IMR-90 (cell line): ENCODE results near the gene APOB. TPM values are rescaled to one million over a fixed set of nuclear protein-coding genes. Genes with fewer than 3 reads are reported as not detected.

ENCODE experiments used
- ATAC-seq: fragments of 200-7000 bp; cut with Tn5 transposase; 2 replicates; pipeline ENCODE4 v1.9.1; 2020; ENCODE audit warnings: low read depth, mild to moderate bottlenecking, moderate library complexity
- BruUV-seq: library from RNA; stranded (reverse); fragments of 400-500 nt; replicated peaks from 2 replicates; lab custom pipeline; 2021; lab: Mats Ljungman, UMichigan
- CTCF ChIA-PET: fragments of 300-600 bp; formaldehyde crosslinking; extraction: SDS; loops from one replicate; lab custom pipeline; 2021; ENCODE audit warnings: antibody characterized with exemption; lab: Yijun Ruan, JAX
- POLR2A ChIA-PET: fragments of 300-600 bp; sonication (Branson Sonifier 250); formaldehyde crosslinking; loops from one replicate; lab custom pipeline; 2022; ENCODE audit warnings: antibody characterized with exemption; ENCODE audit not compliant: unreplicated experiment; lab: Charles Lee
- DNase-seq: peaks from one replicate; pipeline ENCODE4 v3.0.0; 2013
- H2AFZ ChIP-seq: replicated peaks from 2 replicates; pipeline ENCODE3; 2013; ENCODE audit warnings: low read length, mild to moderate bottlenecking; ENCODE audit not compliant: poor library complexity
- H2AK5ac ChIP-seq: 2 replicates; pipeline ENCODE4 v1.6.1; 2013; ENCODE audit warnings: low read depth, low read length, inconsistent platforms
- H2AK9ac ChIP-seq: replicated peaks from 2 replicates; pipeline ENCODE3; 2013; ENCODE audit warnings: mild to moderate bottlenecking, low read depth, low read length, moderate library complexity; ENCODE audit not compliant: poor library complexity
- H2BK120ac ChIP-seq: 2 replicates; pipeline ENCODE4 v1.6.1; 2013; ENCODE audit warnings: low read depth, low read length, inconsistent platforms
- H2BK15ac ChIP-seq: 3 replicates; pipeline ENCODE4 v1.6.1; 2013; ENCODE audit warnings: low read depth, low read length, inconsistent platforms
- H2BK20ac ChIP-seq: 2 replicates; pipeline ENCODE4 v1.6.1; 2013; ENCODE audit warnings: low read depth, mild to moderate bottlenecking, inconsistent platforms, low read length, moderate library complexity
- H2BK5ac ChIP-seq: 2 replicates; pipeline ENCODE4 v1.6.1; 2013; ENCODE audit warnings: mild to moderate bottlenecking, low read depth, low read length, inconsistent platforms; ENCODE audit not compliant: poor library complexity, severe bottlenecking
- H3K14ac ChIP-seq: replicated peaks from 2 replicates; pipeline ENCODE4 v1.6.1; 2013; ENCODE audit warnings: low read depth, low read length, inconsistent platforms
- H3K18ac ChIP-seq: 2 replicates; pipeline ENCODE4 v1.6.1; 2013; ENCODE audit warnings: low read depth, low read length, control low read depth
- H3K23ac ChIP-seq: 2 replicates; pipeline ENCODE4 v1.6.1; 2013; ENCODE audit warnings: low read depth, low read length, inconsistent platforms
- H3K27ac ChIP-seq: 2 replicates; pipeline ENCODE4 v1.5.1; 2013; ENCODE audit warnings: mild to moderate bottlenecking, control low read depth, low read length; ENCODE audit not compliant: insufficient read depth
- H3K27me3 ChIP-seq: 2 replicates; pipeline ENCODE4 v1.6.1; 2013; ENCODE audit warnings: low read length; ENCODE audit not compliant: control insufficient read depth, insufficient read depth
- H3K36me3 ChIP-seq: 2 replicates; pipeline ENCODE4 v1.6.1; 2013; ENCODE audit warnings: low read length, mixed read lengths; ENCODE audit not compliant: control insufficient read depth, insufficient read depth
- H3K4ac ChIP-seq: 2 replicates; pipeline ENCODE4 v1.6.1; 2013; ENCODE audit warnings: low read depth, low read length, inconsistent platforms
- H3K4me1 ChIP-seq: 2 replicates; pipeline ENCODE4 v1.6.1; 2013; ENCODE audit warnings: low read length, mixed read lengths; ENCODE audit not compliant: control insufficient read depth, insufficient read depth
- H3K4me2 ChIP-seq: 2 replicates; pipeline ENCODE4 v1.6.1; 2013; ENCODE audit warnings: low read depth, mild to moderate bottlenecking, control low read depth, low read length, moderate library complexity
- H3K4me3 ChIP-seq: 2 replicates; pipeline ENCODE4 v1.5.1; 2013; ENCODE audit warnings: low read depth, mild to moderate bottlenecking, control low read depth, low read length, moderate library complexity; ENCODE audit not compliant: insufficient read depth
- H3K56ac ChIP-seq: 2 replicates; pipeline ENCODE4 v1.6.1; 2013; ENCODE audit warnings: low read length, inconsistent platforms; ENCODE audit not compliant: insufficient read depth; ENCODE audit errors: extremely low read depth
- H3K79me1 ChIP-seq, 2 experiments: 2 replicates each; pipeline ENCODE4 v1.6.1; 2013; ENCODE audit warnings: low read length in 2 of 2, inconsistent platforms in 1 of 2, low read depth in 1 of 2
- H3K9ac ChIP-seq: 2 replicates; pipeline ENCODE4 v1.6.1; 2013; ENCODE audit warnings: low read depth, low read length, control low read depth
- H3K9me1 ChIP-seq: 2 replicates; pipeline ENCODE4 v1.6.1; 2013; ENCODE audit warnings: low read length, inconsistent platforms; ENCODE audit not compliant: insufficient read depth
- H3K9me3 ChIP-seq: 2 replicates; pipeline ENCODE4 v1.6.1; 2013; ENCODE audit warnings: low read length; ENCODE audit not compliant: control insufficient read depth, insufficient read depth
- H4K20me1 ChIP-seq: 2 replicates; pipeline ENCODE4 v1.6.1; 2013; ENCODE audit warnings: low read length, inconsistent platforms; ENCODE audit not compliant: insufficient read depth
- H4K5ac ChIP-seq: 2 replicates; pipeline ENCODE4 v1.6.1; 2013; ENCODE audit warnings: mild to moderate bottlenecking, low read depth, low read length, control low read depth
- H4K8ac ChIP-seq, 2 experiments: 2 replicates each; pipeline ENCODE4 v1.6.1; 2013; ENCODE audit warnings: low read depth in 2 of 2, low read length in 2 of 2, control low read depth in 1 of 2, inconsistent platforms in 1 of 2
- H4K91ac ChIP-seq: 2 replicates; pipeline ENCODE4 v1.6.1; 2013; ENCODE audit warnings: low read depth, low read length, inconsistent platforms; ENCODE audit not compliant: insufficient read depth
- BHLHE40 ChIP-seq: fragments of 150-350 bp; IDR thresholded peaks from 2 replicates; pipeline ENCODE4 v1.6.1; 2016; ENCODE audit warnings: mild to moderate bottlenecking, low read depth, low read length
- CEBPB ChIP-seq: IDR thresholded peaks from 2 replicates; pipeline ENCODE4 v1.6.1; 2012; ENCODE audit warnings: low read depth, low read length, improper control_type of control experiment
- CHD1 ChIP-seq: IDR thresholded peaks from 2 replicates; pipeline ENCODE4 v1.6.1; 2012; ENCODE audit warnings: low read depth, low read length, improper control_type of control experiment
- CTCF ChIP-seq: conservative IDR thresholded peaks from 2 replicates; pipeline ENCODE4 v1.5.1; 2012; ENCODE audit warnings: mild to moderate bottlenecking, low read depth, low read length, improper control_type of control experiment
- ELK1 ChIP-seq: fragments of 150-350 bp; IDR thresholded peaks from 2 replicates; pipeline ENCODE4 v1.6.1; 2016; ENCODE audit warnings: low read depth, mild to moderate bottlenecking, low read length, moderate library complexity, borderline replicate concordance
- FOS ChIP-seq: fragments of 150-350 bp; IDR thresholded peaks from 2 replicates; pipeline ENCODE4 v1.6.1; 2016; ENCODE audit warnings: low read depth, low read length
- MAFK ChIP-seq: IDR thresholded peaks from 2 replicates; pipeline ENCODE4 v1.6.1; 2012; ENCODE audit warnings: low read depth, low read length, improper control_type of control experiment
- MAZ ChIP-seq: IDR thresholded peaks from 2 replicates; pipeline ENCODE4 v1.6.1; 2012; ENCODE audit warnings: low read depth, mild to moderate bottlenecking, low read length, improper control_type of control experiment, moderate library complexity, borderline replicate concordance
- MXI1 ChIP-seq: IDR thresholded peaks from 2 replicates; pipeline ENCODE4 v1.6.1; 2012; ENCODE audit warnings: low read depth, mild to moderate bottlenecking, low read length, moderate library complexity, borderline replicate concordance
- NFE2L2 ChIP-seq: fragments of 150-350 bp; IDR thresholded peaks from 2 replicates; pipeline ENCODE4 v1.6.1; 2016; ENCODE audit warnings: low read depth, mild to moderate bottlenecking, low read length
- POLR2A ChIP-seq: IDR thresholded peaks from 2 replicates; pipeline ENCODE4 v1.6.1; 2012; ENCODE audit warnings: mild to moderate bottlenecking, low read depth, low read length
- RAD21 ChIP-seq: IDR thresholded peaks from 2 replicates; pipeline ENCODE4 v1.6.1; 2012; ENCODE audit warnings: low read length, improper control_type of control experiment
- RCOR1 ChIP-seq: IDR thresholded peaks from 2 replicates; pipeline ENCODE4 v1.6.1; 2012; ENCODE audit warnings: mild to moderate bottlenecking, low read length, improper control_type of control experiment; ENCODE audit not compliant: insufficient replicate concordance
- RFX5 ChIP-seq: IDR thresholded peaks from 2 replicates; pipeline ENCODE4 v1.8.0; 2012; ENCODE audit warnings: low read depth, mild to moderate bottlenecking, low read length, moderate library complexity
- SMC3 ChIP-seq: fragments of 150-350 bp; IDR thresholded peaks from 2 replicates; pipeline ENCODE4 v1.6.1; 2016; ENCODE audit warnings: low read depth, mild to moderate bottlenecking, antibody characterized with exemption, low read length, moderate library complexity
- WGBS, 2 experiments: methylation state at CpG; one replicate each; pipeline versions ENCODE4 v1.1.5 to v1.1.7; 2013; ENCODE audit warnings: missing lambda C conversion rate in 2 of 2; ENCODE audit not compliant: insufficient read length in 1 of 2; ENCODE audit errors: extremely low coverage in 2 of 2; 5-methylcytosine and 5-hydroxymethylcytosine counted together
- dilution Hi-C: fragments of 300-500 bp; cut with HindIII; formaldehyde crosslinking; loops from one replicate; pipeline ENCODE4 v1.14.3; 2018; ENCODE audit warnings: low sequenced_read_pairs; ENCODE audit not compliant: unreplicated experiment
- in situ Hi-C: fragments of 300-500 bp; cut with MboI; formaldehyde crosslinking; loops from 3 replicates; pipeline ENCODE4 v1.14.3; 2019; ENCODE audit warnings: low sequenced_read_pairs, inconsistent platforms, mixed read lengths
- intact Hi-C: fragments of 100-400 bp; cut with micrococcal nuclease; formaldehyde crosslinking; loops from 2 replicates; pipeline ENCODE4 v1.10.0; 2022
- polyA plus RNA-seq, 3 experiments: library from polyadenylated mRNA; depleted of rRNA; stranded (reverse); fragments of >200 nt; gene quantifications; 2 replicates each; pipeline ENCODE4 v1.2.3, GENCODE V29; 2012; ENCODE audit warnings: low replicate concordance in 1 of 3
- total RNA-seq: library from RNA; depleted of rRNA; stranded (reverse); fragments of >200 nt; gene quantifications from 2 replicates; pipeline ENCODE4 v1.2.3, GENCODE V29; 2012

Gene APOB
- total and polyA plus RNA-seq, 2 of the 4 experiments (the other 2 are of a cell fraction) = under 0.01 TPM; not detected in 1

- Histone ChIP-seq H2BK5ac (no peak overlapping the region), H2AFZ (no peak overlapping the region), H4K20me1 (no peaks in the 10 kb centered on the region), H4K91ac (no peak overlapping the region), H4K5ac (no peak overlapping the region), H3K27ac (no peak overlapping the region), H3K4me2 (no peak overlapping the region), H3K9me3 (no peaks in the 10 kb centered on the region), H3K14ac (no peak overlapping the region), H3K4me1 (no peaks in the 10 kb centered on the region), H3K18ac (no peak overlapping the region), H2AK9ac (no peak overlapping the region), H3K27me3 (no peaks in the 10 kb centered on the region), H3K9ac (no peak overlapping the region), H3K4ac (no peak overlapping the region), H4K8ac (no peak overlapping the region), H2BK20ac (no peak overlapping the region), H3K79me1 (no peaks in the 10 kb centered on the region), H2BK15ac (no peak overlapping the region), H2AK5ac (no peak overlapping the region), H3K23ac (no peak overlapping the region), H3K36me3 (no peaks in the 10 kb centered on the region), H3K4me3 (no peak overlapping the region), H3K56ac (no peak overlapping the region), H3K9me1 (no peaks in the 10 kb centered on the region), H2BK120ac (no peak overlapping the region)
- BruUV-seq = no TSS peak
- in situ Hi-C loops = no loop called here
- ChIA-PET POLR2A (no interaction called here), CTCF (no interaction called here)
- TF ChIP-seq MAZ = no peak
- TF ChIP-seq RAD21 = no peak
- no peak for TF ChIP-seq BHLHE40
- no peak for TF ChIP-seq FOS
- TF ChIP-seq RCOR1 = no peak
- TF ChIP-seq CEBPB = no peak
- no peak for TF ChIP-seq CHD1
- no peak for TF ChIP-seq CTCF
- no peak for TF ChIP-seq RFX5
- no peak for TF ChIP-seq ELK1
- TF ChIP-seq POLR2A = no peak
- TF ChIP-seq NFE2L2 = no peak
- no peak for TF ChIP-seq MAFK
- no peak for TF ChIP-seq SMC3
- no peak for TF ChIP-seq MXI1
- ATAC-seq (no peak), DNase-seq (no peak)
- 0% methylated on average over 1 of the region's 4 CpGs; no CpG with 5 or more reads in 1 of the 2 experiments for WGBS, 2 experiments
- dilution Hi-C loops = no loop called here
- intact Hi-C loops = no loop called here
Measured at GRCh38 chr2:20988905-20989304, 55.0 kb downstream of the APOB start.
